Right lobe of liver (tissue), 4 donors: ENCODE data around the gene SERPINB1.

Experiments
- POLR2A ChIP-seq: fragments of 450-650 bp; IDR thresholded peaks from one replicate; pipeline ENCODE4 v1.6.1; 2017; ENCODE audit warnings: antibody characterized with exemption, mild to moderate bottlenecking
- TF ChIP-seq, protein P1 (sequence below), 4 donors: fragments of 200-600 bp in 3 of 4; fragments of 450-650 bp in 1 of 4; IDR thresholded peaks; one replicate each; pipeline versions ENCODE4 v1.5.1 to v1.8.0; 2016 to 2022; ENCODE audit warnings: antibody characterized with exemption in 4 of 4, mild to moderate bottlenecking in 2 of 4
- donor health status: DM: no; HTN: no; CAD: no.
- donor health status: DM: no; HTN: no; CAD: no.
- donor health status: DM: no; HTN: yes; CAD: no.

DNA sequence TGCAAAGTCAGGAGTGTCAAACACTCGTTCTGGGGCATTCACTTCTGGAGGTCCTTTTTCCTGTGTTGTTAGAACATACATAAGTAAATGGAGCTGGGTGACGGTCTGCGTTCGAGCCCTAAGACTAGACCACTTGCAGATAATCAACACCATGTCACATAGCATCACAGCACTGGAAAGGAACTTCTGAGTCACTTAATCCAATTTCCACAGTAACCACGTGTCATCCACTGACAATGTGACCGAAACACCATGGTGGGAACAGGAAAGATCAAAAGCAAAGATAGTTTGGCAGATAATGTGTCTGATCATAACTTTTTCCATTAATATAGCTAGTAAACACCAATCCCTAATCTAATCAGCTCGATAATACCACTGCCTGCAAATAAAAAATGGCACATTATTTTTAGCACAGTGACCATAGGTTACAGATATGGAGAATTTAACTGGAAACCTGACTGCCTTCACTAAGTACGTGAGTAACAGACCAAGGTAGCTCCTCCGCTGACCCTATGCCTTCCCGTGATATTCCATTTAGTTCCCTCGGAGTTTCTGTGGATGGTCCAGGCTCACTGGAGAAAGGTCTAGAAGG is 41.6 kb downstream of the SERPINB1 start:
- TF ChIP-seq, protein P1, sequence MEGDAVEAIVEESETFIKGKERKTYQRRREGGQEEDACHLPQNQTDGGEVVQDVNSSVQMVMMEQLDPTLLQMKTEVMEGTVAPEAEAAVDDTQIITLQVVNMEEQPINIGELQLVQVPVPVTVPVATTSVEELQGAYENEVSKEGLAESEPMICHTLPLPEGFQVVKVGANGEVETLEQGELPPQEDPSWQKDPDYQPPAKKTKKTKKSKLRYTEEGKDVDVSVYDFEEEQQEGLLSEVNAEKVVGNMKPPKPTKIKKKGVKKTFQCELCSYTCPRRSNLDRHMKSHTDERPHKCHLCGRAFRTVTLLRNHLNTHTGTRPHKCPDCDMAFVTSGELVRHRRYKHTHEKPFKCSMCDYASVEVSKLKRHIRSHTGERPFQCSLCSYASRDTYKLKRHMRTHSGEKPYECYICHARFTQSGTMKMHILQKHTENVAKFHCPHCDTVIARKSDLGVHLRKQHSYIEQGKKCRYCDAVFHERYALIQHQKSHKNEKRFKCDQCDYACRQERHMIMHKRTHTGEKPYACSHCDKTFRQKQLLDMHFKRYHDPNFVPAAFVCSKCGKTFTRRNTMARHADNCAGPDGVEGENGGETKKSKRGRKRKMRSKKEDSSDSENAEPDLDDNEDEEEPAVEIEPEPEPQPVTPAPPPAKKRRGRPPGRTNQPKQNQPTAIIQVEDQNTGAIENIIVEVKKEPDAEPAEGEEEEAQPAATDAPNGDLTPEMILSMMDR (IDR thresholded peaks at IDR 0.05), result no peak
- TF ChIP-seq POLR2A, result no peak
